ENCODE data around the gene HLA-B. TPM values are rescaled to one million over a fixed set of nuclear protein-coding genes. Genes with fewer than 3 reads are reported as not detected.

Gene HLA-B
- polyA plus RNA-seq, 1 donor from 2014 or later, result 9.4 TPM

DNA sequence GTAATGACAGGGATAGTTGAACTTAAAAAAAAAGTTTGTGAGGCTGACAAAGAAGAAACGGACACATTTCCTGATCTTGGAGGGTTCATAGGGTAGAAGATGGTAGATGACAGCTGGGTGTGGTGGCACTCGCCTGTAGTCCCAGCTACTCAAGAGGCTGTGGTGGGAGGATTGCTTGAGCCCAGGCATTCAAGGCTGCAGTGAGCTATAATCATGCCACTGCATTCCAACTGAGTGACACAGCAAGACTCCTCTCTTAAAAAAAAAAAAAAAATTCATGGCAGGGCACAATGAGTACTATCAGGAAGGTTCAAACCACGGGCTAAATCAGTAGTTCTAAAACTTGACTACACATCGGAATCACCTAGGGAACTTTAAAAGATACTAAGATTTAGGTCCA is 44.4 kb upstream of the HLA-B start:
- Histone ChIP-seq H3K9me2 (ENCODE audit: insufficient read depth, low read length) (no peaks in the 10 kb centered on the region), H3K79me2 (replicated peaks; ENCODE audit: insufficient read depth, low read length) (no peaks in the 10 kb centered on the region), H4K20me1 (ENCODE audit: insufficient read depth) (no peaks in the 10 kb centered on the region), H3K9me3 (ENCODE audit: low read length) (no peaks in the 10 kb centered on the region), H3K27ac (ENCODE audit: low read length) (no peak overlapping the region), H3K4me3 (ENCODE audit: low read length) (no peak overlapping the region), H3K9ac (ENCODE audit: low read length) (no peak overlapping the region), H3K27me3 (ENCODE audit: insufficient read depth, low read depth, low read length) (peaks cover 45% of the 10 kb centered on the region), H3K4me2 (ENCODE audit: low read length) (no peak overlapping the region), H3F3A (ENCODE audit: insufficient read depth, low read length, poor library complexity, severe bottlenecking) (no peaks in the 10 kb centered on the region), H3K36me3 (ENCODE audit: insufficient read depth, low read length) (no peaks in the 10 kb centered on the region), H2AFZ (ENCODE audit: low read depth, low read length) (no peak overlapping the region)
- TF ChIP-seq RAD21 (conservative IDR thresholded peaks at IDR 0.05) (no peak), MXI1 (conservative IDR thresholded peaks at IDR 0.05; ENCODE audit: poor library complexity, severe bottlenecking) (no peak), SMC3 (conservative IDR thresholded peaks at IDR 0.05; ENCODE audit: poor library complexity) (no peak)
- TF ChIP-seq, protein P1, sequence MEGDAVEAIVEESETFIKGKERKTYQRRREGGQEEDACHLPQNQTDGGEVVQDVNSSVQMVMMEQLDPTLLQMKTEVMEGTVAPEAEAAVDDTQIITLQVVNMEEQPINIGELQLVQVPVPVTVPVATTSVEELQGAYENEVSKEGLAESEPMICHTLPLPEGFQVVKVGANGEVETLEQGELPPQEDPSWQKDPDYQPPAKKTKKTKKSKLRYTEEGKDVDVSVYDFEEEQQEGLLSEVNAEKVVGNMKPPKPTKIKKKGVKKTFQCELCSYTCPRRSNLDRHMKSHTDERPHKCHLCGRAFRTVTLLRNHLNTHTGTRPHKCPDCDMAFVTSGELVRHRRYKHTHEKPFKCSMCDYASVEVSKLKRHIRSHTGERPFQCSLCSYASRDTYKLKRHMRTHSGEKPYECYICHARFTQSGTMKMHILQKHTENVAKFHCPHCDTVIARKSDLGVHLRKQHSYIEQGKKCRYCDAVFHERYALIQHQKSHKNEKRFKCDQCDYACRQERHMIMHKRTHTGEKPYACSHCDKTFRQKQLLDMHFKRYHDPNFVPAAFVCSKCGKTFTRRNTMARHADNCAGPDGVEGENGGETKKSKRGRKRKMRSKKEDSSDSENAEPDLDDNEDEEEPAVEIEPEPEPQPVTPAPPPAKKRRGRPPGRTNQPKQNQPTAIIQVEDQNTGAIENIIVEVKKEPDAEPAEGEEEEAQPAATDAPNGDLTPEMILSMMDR (IDR thresholded peaks at IDR 0.05; ENCODE audit: poor library complexity, severe bottlenecking), result no peak

DNA sequence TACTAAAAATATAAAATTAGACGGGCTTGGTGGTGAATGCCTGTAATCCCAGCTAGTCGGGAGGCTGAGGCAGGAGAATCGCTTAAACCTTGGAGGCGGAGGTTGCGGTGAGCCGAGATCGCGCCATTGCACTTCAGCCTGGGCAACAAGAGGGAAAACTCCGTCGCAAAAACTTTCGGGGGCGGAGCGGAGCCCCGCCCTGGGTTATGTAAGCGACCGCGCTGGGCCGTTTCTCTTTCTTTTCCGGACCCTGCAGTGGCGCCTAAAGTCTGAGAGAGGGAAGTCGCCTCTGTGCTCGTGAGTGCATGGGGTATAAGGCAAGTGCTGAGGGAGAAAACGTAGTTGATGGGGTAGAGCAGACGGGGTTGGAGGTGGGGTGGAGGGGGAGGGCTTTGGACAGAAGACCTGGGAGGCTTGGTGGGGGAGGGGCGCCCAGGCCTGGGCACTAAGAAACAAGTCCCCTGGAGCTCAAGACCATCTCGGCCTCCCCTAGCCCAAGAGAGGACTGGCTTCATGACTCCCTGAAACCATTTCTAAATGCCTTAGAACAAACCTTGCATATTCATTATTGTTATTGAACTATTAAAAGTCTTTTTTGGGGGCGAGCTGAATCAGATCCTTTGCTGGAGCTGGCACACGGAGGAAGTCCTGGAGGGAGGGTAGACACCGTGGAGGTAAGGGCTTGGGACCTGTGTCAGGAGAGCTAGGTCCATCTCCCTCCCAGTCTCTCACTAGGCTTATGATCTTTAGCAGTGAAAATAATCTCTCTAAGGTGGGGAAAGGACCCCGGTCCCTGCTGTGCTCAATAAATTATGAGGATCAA is 43.7 kb upstream of the HLA-B start:
- peak overlapping the region; percentile 67 for H3K4me3 ChIP-seq (ENCODE audit: low read length)
- H2AFZ ChIP-seq (ENCODE audit: low read depth, low read length), result no peak overlapping the region
- no peaks in the 10 kb centered on the region for H3K79me2 ChIP-seq (replicated peaks; ENCODE audit: insufficient read depth, low read length)
- no peak overlapping the region for H3K9ac ChIP-seq (ENCODE audit: low read length)
- no peaks in the 10 kb centered on the region for H3K36me3 ChIP-seq (ENCODE audit: insufficient read depth, low read length)
- H3K9me3 ChIP-seq (ENCODE audit: low read length), result no peaks in the 10 kb centered on the region
- H3K27ac ChIP-seq (ENCODE audit: low read length), result no peak overlapping the region
- no peaks in the 10 kb centered on the region for H3K9me2 ChIP-seq (ENCODE audit: insufficient read depth, low read length)
- peaks cover 45% of the 10 kb centered on the region for H3K27me3 ChIP-seq (ENCODE audit: insufficient read depth, low read depth, low read length)
- H3K4me2 ChIP-seq (ENCODE audit: low read length), result no peak overlapping the region
- no peaks in the 10 kb centered on the region for H3F3A ChIP-seq (ENCODE audit: insufficient read depth, low read length, poor library complexity, severe bottlenecking)
- H4K20me1 ChIP-seq (ENCODE audit: insufficient read depth), result no peaks in the 10 kb centered on the region
- TF ChIP-seq, protein P2, sequence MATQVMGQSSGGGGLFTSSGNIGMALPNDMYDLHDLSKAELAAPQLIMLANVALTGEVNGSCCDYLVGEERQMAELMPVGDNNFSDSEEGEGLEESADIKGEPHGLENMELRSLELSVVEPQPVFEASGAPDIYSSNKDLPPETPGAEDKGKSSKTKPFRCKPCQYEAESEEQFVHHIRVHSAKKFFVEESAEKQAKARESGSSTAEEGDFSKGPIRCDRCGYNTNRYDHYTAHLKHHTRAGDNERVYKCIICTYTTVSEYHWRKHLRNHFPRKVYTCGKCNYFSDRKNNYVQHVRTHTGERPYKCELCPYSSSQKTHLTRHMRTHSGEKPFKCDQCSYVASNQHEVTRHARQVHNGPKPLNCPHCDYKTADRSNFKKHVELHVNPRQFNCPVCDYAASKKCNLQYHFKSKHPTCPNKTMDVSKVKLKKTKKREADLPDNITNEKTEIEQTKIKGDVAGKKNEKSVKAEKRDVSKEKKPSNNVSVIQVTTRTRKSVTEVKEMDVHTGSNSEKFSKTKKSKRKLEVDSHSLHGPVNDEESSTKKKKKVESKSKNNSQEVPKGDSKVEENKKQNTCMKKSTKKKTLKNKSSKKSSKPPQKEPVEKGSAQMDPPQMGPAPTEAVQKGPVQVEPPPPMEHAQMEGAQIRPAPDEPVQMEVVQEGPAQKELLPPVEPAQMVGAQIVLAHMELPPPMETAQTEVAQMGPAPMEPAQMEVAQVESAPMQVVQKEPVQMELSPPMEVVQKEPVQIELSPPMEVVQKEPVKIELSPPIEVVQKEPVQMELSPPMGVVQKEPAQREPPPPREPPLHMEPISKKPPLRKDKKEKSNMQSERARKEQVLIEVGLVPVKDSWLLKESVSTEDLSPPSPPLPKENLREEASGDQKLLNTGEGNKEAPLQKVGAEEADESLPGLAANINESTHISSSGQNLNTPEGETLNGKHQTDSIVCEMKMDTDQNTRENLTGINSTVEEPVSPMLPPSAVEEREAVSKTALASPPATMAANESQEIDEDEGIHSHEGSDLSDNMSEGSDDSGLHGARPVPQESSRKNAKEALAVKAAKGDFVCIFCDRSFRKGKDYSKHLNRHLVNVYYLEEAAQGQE (IDR thresholded peaks at IDR 0.05; ENCODE audit: borderline replicate concordance), result no peak
- TF ChIP-seq POLR2AphosphoS5 (IDR thresholded peaks at IDR 0.05) (no peak), RAD21 (conservative IDR thresholded peaks at IDR 0.05) (no peak), EP300 (conservative IDR thresholded peaks at IDR 0.05; ENCODE audit: poor library complexity, severe bottlenecking) (no peak), EZH2 (IDR thresholded peaks at IDR 0.05; ENCODE audit: borderline replicate concordance, insufficient read depth, low read length, poor library complexity, severe bottlenecking) (no peak), TAF1 (IDR thresholded peaks at IDR 0.05; ENCODE audit: low read depth) (no peak)

Measured in neural cell (in vitro differentiated cells).